HCT116 (cell line): ENCODE data around the gene IMMP2L. TPM values are rescaled to one million over a fixed set of nuclear protein-coding genes. Genes with fewer than 3 reads are reported as not detected.

ENCODE experiments used
- ATAC-seq: fragments of 200-7000 bp; cut with Tn5 transposase; 2 replicates; pipeline ENCODE4 v1.9.1; 2020; ENCODE audit warnings: mild to moderate bottlenecking, moderate library complexity
- BruUV-seq: library from RNA; stranded (reverse); fragments of 400-500 nt; replicated peaks from 2 replicates; lab custom pipeline; 2021; lab: Mats Ljungman, UMichigan
- CTCF ChIA-PET: fragments of 300-600 bp; sonication (Branson Sonifier 250); formaldehyde crosslinking; loops from one replicate; lab custom pipeline; 2021; ENCODE audit warnings: antibody characterized with exemption; lab: Charles Lee
- POLR2A ChIA-PET: fragments of 300-600, 350-600 bp; sonication (Branson Sonifier 250); formaldehyde crosslinking; loops from one replicate; lab custom pipeline; 2021; ENCODE audit warnings: antibody characterized with exemption; lab: Charles Lee
- RAD21 ChIA-PET, 2 experiments: fragments of 300-600 bp; sonication (Branson Sonifier 250); formaldehyde crosslinking; loops; one replicate each; lab custom pipeline; 2023; ENCODE audit warnings: low total read pairs in 2 of 2; ENCODE audit not compliant: uncharacterized antibody in 2 of 2, unreplicated experiment in 2 of 2, low non-redundant PET in 1 of 2; lab: Charles Lee
- DNase-seq: peaks from one replicate; pipeline ENCODE4 v3.0.0-alpha.2; 2010; ENCODE audit warnings: low read depth, low spot score
- H2AFZ ChIP-seq: fragments of 200-600 bp; shearing (Covaris generic), sonication (generic); 2 replicates; pipeline ENCODE4 v1.6.1; 2017; ENCODE audit warnings: low read depth, mixed run types, mixed read lengths, antibody characterized with exemption, low read length; ENCODE audit not compliant: poor library complexity, severe bottlenecking
- H3K27ac ChIP-seq: 2 replicates; pipeline ENCODE4 v1.5.1; 2012; ENCODE audit warnings: low read depth, low read length
- H3K27me3 ChIP-seq: fragments of 200-600 bp; sonication (generic); 2 replicates; pipeline ENCODE4 v1.6.1; 2016; ENCODE audit warnings: mixed run types, low read length, mixed read lengths; ENCODE audit not compliant: insufficient read depth
- H3K36me3 ChIP-seq, 2 experiments: fragments of 200-500 bp in 1 of 2; fragments of 200-600 bp in 1 of 2; sonication (Bioruptor generic) in 1 of 2; sonication (generic) in 1 of 2; 2 replicates each; pipeline versions ENCODE4 v1.5.1 to v1.6.1; 2014 to 2016; ENCODE audit warnings: low read length in 2 of 2, inconsistent platforms in 1 of 2, mixed read lengths in 1 of 2, mixed run types in 1 of 2; ENCODE audit not compliant: insufficient read depth in 2 of 2, control insufficient read depth in 1 of 2
- H3K4me1 ChIP-seq, 2 experiments: fragments of 200-600 bp in 1 of 2; sonication (generic) in 1 of 2; 2 replicates each; pipeline versions ENCODE4 v1.5.1 to v1.6.1; 2012 to 2017; ENCODE audit warnings: low read length in 2 of 2, inconsistent platforms in 1 of 2, mild to moderate bottlenecking in 1 of 2, mixed read lengths in 1 of 2, mixed run types in 1 of 2, moderate library complexity in 1 of 2; ENCODE audit not compliant: insufficient read depth in 2 of 2, control insufficient read depth in 1 of 2
- H3K4me2 ChIP-seq: fragments of 200-600 bp; sonication (generic); 2 replicates; pipeline ENCODE4 v1.6.1; 2017; ENCODE audit warnings: mixed run types, low read length, mixed read lengths
- H3K4me3 ChIP-seq, 2 experiments: fragments of 200-600 bp in 1 of 2; sonication (generic) in 1 of 2; replicated peaks in 1 of 2; 2 replicates each; pipeline ENCODE4 v1.5.1; 2011 to 2016; ENCODE audit warnings: low read length in 2 of 2, control low read depth in 1 of 2, low read depth in 1 of 2, mild to moderate bottlenecking in 1 of 2, mixed read lengths in 1 of 2, mixed run types in 1 of 2
- H3K79me2 ChIP-seq: fragments of 200-600 bp; sonication (generic); 2 replicates; pipeline ENCODE4 v1.6.1; 2017; ENCODE audit warnings: mild to moderate bottlenecking, mixed run types, low read length, moderate library complexity, mixed read lengths; ENCODE audit not compliant: insufficient read depth
- H3K9ac ChIP-seq: fragments of 200-600 bp; sonication (generic); 2 replicates; pipeline ENCODE4 v1.6.1; 2016; ENCODE audit warnings: low read length, mixed read lengths
- H3K9me2 ChIP-seq: fragments of 200-600 bp; sonication (generic), shearing (Covaris generic); 2 replicates; pipeline ENCODE4 v1.6.1; 2017; ENCODE audit warnings: mixed run types, mild to moderate bottlenecking, moderate library complexity; ENCODE audit not compliant: insufficient read depth
- H3K9me3 ChIP-seq, 2 experiments: fragments of 200-500 bp in 1 of 2; fragments of 200-600 bp in 1 of 2; sonication (Bioruptor generic) in 1 of 2; sonication (generic) in 1 of 2; 2 replicates each; pipeline ENCODE4 v1.6.1; 2014 to 2017; ENCODE audit warnings: low read length in 2 of 2, mixed read lengths in 2 of 2, inconsistent platforms in 1 of 2, low read depth in 1 of 2, mild to moderate bottlenecking in 1 of 2, mixed run types in 1 of 2, moderate library complexity in 1 of 2; ENCODE audit not compliant: control insufficient read depth in 1 of 2, insufficient read depth in 1 of 2
- H4K20me1 ChIP-seq: fragments of 200-600 bp; sonication (generic), shearing (Covaris generic); 2 replicates; pipeline ENCODE4 v1.6.1; 2017; ENCODE audit warnings: mixed run types, mild to moderate bottlenecking, moderate library complexity; ENCODE audit not compliant: insufficient read depth
- CBX3 ChIP-seq: IDR thresholded peaks from 2 replicates; pipeline ENCODE4 v1.6.1; 2012; ENCODE audit warnings: low read depth
- EGR1 ChIP-seq: IDR thresholded peaks from 2 replicates; pipeline ENCODE4 v1.6.1; 2012; ENCODE audit warnings: low read depth
- EZH2phosphoT487 ChIP-seq: fragments of 200-600 bp; IDR thresholded peaks from 2 replicates; pipeline ENCODE4 v1.6.1; 2018; ENCODE audit warnings: antibody characterized with exemption, borderline replicate concordance
- FOSL1 ChIP-seq: IDR thresholded peaks from 2 replicates; pipeline ENCODE4 v1.6.1; 2012; ENCODE audit warnings: low read depth
- JUND ChIP-seq: IDR thresholded peaks from 2 replicates; pipeline ENCODE4 v1.6.1; 2012
- POLR2A ChIP-seq: IDR thresholded peaks from 2 replicates; pipeline ENCODE4 v1.7.0; 2011; ENCODE audit warnings: borderline replicate concordance; ENCODE audit not compliant: insufficient read depth, insufficient read length; ENCODE audit errors: extremely low read depth
- POLR2AphosphoS5 ChIP-seq: IDR thresholded peaks from 2 replicates; pipeline ENCODE4 v1.6.1; 2011; ENCODE audit warnings: mild to moderate bottlenecking, low read depth, low read length, moderate library complexity
- RAD21 ChIP-seq: IDR thresholded peaks from 2 replicates; pipeline ENCODE4 v1.6.1; 2012; ENCODE audit warnings: low read depth, mild to moderate bottlenecking
- SIN3A ChIP-seq: IDR thresholded peaks from 2 replicates; pipeline ENCODE4 v1.6.1; 2012; ENCODE audit warnings: low read depth
- SP1 ChIP-seq: IDR thresholded peaks from 2 replicates; pipeline ENCODE4 v1.6.1; 2012; ENCODE audit warnings: low read depth
- TCF7L2 ChIP-seq: IDR thresholded peaks from 2 replicates; pipeline ENCODE4 v1.7.0; 2011; ENCODE audit warnings: borderline replicate concordance, inconsistent platforms; ENCODE audit not compliant: insufficient read depth, insufficient read length; ENCODE audit errors: extremely low read depth
- YY1 ChIP-seq: IDR thresholded peaks from 2 replicates; pipeline ENCODE4 v1.6.1; 2011; ENCODE audit warnings: low read length, low read depth, moderate library complexity, mild to moderate bottlenecking; ENCODE audit not compliant: insufficient replicate concordance; ENCODE audit errors: extremely low read depth
- ZNF274 ChIP-seq: fragments of 200-500 bp; sonication (Bioruptor generic); IDR thresholded peaks from 2 replicates; pipeline ENCODE4 v1.6.1; 2014; ENCODE audit warnings: mild to moderate bottlenecking, low read depth, low read length, inconsistent platforms
- intact Hi-C: fragments of 100-400 bp; cut with micrococcal nuclease; formaldehyde crosslinking; loops from 2 replicates; pipeline ENCODE4 v1.10.0; 2022
- total RNA-seq: library from RNA; stranded (reverse); gene quantifications from one replicate; pipeline ENCODE4 v1.2.1, GENCODE V29; 2021; ENCODE audit not compliant: unreplicated experiment
- TF ChIP-seq, protein P1 (sequence below): IDR thresholded peaks from 2 replicates; pipeline ENCODE4 v1.6.1; 2011; ENCODE audit warnings: mild to moderate bottlenecking, low read length, moderate library complexity; ENCODE audit not compliant: insufficient replicate concordance; ENCODE audit errors: extremely low read depth
- TF ChIP-seq, protein P2 (sequence below): IDR thresholded peaks from 2 replicates; pipeline ENCODE4 v1.6.1; 2012
- TF ChIP-seq, protein P3 (sequence below): IDR thresholded peaks from 2 replicates; pipeline ENCODE4 v1.6.1; 2012
- TF ChIP-seq, protein P4 (sequence below), 3 experiments: fragments of 200-600 bp in 1 of 3; sonication (generic) in 1 of 3; IDR thresholded peaks in 2 of 3; conservative IDR thresholded peaks in 1 of 3; 2 replicates each; pipeline ENCODE4 v1.5.1; 2012 to 2017; ENCODE audit warnings: low read depth in 2 of 3, low read length in 2 of 3, antibody characterized with exemption in 1 of 3, borderline replicate concordance in 1 of 3, control low read depth in 1 of 3, mild to moderate bottlenecking in 1 of 3, mixed read lengths in 1 of 3, mixed run types in 1 of 3, moderate library complexity in 1 of 3; ENCODE audit not compliant: insufficient read depth in 1 of 3
- TF ChIP-seq, protein P5 (sequence below): IDR thresholded peaks from 2 replicates; pipeline ENCODE4 v1.6.1; 2012; ENCODE audit warnings: low read depth

The IMMP2L gene
- total RNA-seq, 1 experiment from 2014 or later: 21.1 TPM

DNA sequence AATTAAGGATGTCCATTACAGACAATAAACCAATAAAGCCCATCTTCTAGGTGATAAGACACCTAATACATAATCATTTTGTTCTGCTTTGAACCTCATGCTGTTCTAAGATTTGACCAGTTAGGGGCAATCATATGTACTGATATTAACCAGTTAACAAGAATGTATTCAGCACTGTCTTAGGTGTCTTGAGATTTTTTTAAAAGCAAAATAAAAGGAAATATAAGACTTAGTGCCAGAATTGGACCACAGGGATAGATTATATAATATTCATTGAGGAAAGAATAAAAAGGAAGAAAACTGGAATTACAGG lies 32.0 kb downstream of the IMMP2L start:
- POLR2A ChIA-PET: no interaction called here
- H3K27me3 ChIP-seq: no peaks in the 10 kb centered on the region

More for the DNA sequence above, 32.0 kb downstream of the IMMP2L start:
- Histone ChIP-seq H3K4me1 (no peaks in the 10 kb centered on the region), H2AFZ (no peak overlapping the region), H3K36me3 (no peaks in the 10 kb centered on the region), H3K27ac (no peak overlapping the region), H3K4me2 (no peak overlapping the region), H3K9me3 (no peaks in the 10 kb centered on the region), H3K4me3 (no peak overlapping the region), H3K79me2 (no peaks in the 10 kb centered on the region), H3K9me2 (no peaks in the 10 kb centered on the region), H4K20me1 (no peaks in the 10 kb centered on the region; the same call in 1 of the 2 replicates), H3K9ac (no peak overlapping the region)
- intact Hi-C loops: no loop called here
- CTCF ChIA-PET: no interaction called here
- DNase-seq: no peak
- RAD21 ChIA-PET: no interaction called here
- no peak for TF ChIP-seq EGR1
- TF ChIP-seq EZH2phosphoT487: no peak
- TF ChIP-seq POLR2A: no peak
- TF ChIP-seq, protein P1, sequence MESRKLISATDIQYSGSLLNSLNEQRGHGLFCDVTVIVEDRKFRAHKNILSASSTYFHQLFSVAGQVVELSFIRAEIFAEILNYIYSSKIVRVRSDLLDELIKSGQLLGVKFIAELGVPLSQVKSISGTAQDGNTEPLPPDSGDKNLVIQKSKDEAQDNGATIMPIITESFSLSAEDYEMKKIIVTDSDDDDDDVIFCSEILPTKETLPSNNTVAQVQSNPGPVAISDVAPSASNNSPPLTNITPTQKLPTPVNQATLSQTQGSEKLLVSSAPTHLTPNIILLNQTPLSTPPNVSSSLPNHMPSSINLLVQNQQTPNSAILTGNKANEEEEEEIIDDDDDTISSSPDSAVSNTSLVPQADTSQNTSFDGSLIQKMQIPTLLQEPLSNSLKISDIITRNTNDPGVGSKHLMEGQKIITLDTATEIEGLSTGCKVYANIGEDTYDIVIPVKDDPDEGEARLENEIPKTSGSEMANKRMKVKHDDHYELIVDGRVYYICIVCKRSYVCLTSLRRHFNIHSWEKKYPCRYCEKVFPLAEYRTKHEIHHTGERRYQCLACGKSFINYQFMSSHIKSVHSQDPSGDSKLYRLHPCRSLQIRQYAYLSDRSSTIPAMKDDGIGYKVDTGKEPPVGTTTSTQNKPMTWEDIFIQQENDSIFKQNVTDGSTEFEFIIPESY: no peak
- TF ChIP-seq, protein P2, sequence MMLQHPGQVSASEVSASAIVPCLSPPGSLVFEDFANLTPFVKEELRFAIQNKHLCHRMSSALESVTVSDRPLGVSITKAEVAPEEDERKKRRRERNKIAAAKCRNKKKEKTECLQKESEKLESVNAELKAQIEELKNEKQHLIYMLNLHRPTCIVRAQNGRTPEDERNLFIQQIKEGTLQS: no peak
- TF ChIP-seq ZNF274: no peak
- no peak for TF ChIP-seq CBX3
- TF ChIP-seq TCF7L2: no peak
- TF ChIP-seq RAD21: no peak
- no peak for TF ChIP-seq POLR2AphosphoS5
- no peak for TF ChIP-seq FOSL1
- TF ChIP-seq YY1: no peak
- no peak for TF ChIP-seq SP1
- TF ChIP-seq, protein P3, sequence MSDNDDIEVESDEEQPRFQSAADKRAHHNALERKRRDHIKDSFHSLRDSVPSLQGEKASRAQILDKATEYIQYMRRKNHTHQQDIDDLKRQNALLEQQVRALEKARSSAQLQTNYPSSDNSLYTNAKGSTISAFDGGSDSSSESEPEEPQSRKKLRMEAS: no peak
- TF ChIP-seq, protein P4, sequence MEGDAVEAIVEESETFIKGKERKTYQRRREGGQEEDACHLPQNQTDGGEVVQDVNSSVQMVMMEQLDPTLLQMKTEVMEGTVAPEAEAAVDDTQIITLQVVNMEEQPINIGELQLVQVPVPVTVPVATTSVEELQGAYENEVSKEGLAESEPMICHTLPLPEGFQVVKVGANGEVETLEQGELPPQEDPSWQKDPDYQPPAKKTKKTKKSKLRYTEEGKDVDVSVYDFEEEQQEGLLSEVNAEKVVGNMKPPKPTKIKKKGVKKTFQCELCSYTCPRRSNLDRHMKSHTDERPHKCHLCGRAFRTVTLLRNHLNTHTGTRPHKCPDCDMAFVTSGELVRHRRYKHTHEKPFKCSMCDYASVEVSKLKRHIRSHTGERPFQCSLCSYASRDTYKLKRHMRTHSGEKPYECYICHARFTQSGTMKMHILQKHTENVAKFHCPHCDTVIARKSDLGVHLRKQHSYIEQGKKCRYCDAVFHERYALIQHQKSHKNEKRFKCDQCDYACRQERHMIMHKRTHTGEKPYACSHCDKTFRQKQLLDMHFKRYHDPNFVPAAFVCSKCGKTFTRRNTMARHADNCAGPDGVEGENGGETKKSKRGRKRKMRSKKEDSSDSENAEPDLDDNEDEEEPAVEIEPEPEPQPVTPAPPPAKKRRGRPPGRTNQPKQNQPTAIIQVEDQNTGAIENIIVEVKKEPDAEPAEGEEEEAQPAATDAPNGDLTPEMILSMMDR (IDR thresholded peaks at IDR 0.05 in 2 of 3, conservative IDR thresholded peaks at IDR 0.05 in 1 of 3; ENCODE audit: borderline replicate concordance in 1 of 3, insufficient read depth in 1 of 3, low read depth in 2 of 3, low read length in 2 of 3): no peak
- TF ChIP-seq SIN3A: no peak
- no peak for TF ChIP-seq JUND
- TF ChIP-seq, protein P5, sequence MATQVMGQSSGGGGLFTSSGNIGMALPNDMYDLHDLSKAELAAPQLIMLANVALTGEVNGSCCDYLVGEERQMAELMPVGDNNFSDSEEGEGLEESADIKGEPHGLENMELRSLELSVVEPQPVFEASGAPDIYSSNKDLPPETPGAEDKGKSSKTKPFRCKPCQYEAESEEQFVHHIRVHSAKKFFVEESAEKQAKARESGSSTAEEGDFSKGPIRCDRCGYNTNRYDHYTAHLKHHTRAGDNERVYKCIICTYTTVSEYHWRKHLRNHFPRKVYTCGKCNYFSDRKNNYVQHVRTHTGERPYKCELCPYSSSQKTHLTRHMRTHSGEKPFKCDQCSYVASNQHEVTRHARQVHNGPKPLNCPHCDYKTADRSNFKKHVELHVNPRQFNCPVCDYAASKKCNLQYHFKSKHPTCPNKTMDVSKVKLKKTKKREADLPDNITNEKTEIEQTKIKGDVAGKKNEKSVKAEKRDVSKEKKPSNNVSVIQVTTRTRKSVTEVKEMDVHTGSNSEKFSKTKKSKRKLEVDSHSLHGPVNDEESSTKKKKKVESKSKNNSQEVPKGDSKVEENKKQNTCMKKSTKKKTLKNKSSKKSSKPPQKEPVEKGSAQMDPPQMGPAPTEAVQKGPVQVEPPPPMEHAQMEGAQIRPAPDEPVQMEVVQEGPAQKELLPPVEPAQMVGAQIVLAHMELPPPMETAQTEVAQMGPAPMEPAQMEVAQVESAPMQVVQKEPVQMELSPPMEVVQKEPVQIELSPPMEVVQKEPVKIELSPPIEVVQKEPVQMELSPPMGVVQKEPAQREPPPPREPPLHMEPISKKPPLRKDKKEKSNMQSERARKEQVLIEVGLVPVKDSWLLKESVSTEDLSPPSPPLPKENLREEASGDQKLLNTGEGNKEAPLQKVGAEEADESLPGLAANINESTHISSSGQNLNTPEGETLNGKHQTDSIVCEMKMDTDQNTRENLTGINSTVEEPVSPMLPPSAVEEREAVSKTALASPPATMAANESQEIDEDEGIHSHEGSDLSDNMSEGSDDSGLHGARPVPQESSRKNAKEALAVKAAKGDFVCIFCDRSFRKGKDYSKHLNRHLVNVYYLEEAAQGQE: no peak
- no peak for ATAC-seq
- BruUV-seq: no TSS peak
